SK-N-SH (cell line): ENCODE data around the gene DLX1. TPM values are rescaled to one million over a fixed set of nuclear protein-coding genes. Genes with fewer than 3 reads are reported as not detected.

Experiments
- CTCF ChIA-PET: fragments of 300-600, 350-600 bp; formaldehyde crosslinking; extraction: SDS; loops from one replicate; lab custom pipeline; 2021; lab: Yijun Ruan, JAX
- POLR2A ChIA-PET: fragments of 350-600 bp; sonication (Branson Sonifier 250); formaldehyde crosslinking; extraction: SDS; loops from one replicate; lab custom pipeline; 2020; ENCODE audit warnings: antibody characterized with exemption, inconsistent platforms; lab: Yijun Ruan, JAX
- DNase-seq: peaks from one replicate; pipeline ENCODE4 v3.0.0; 2012
- H2AFZ ChIP-seq: fragments of 200-600 bp; sonication (generic); 2 replicates; pipeline ENCODE4 v1.8.1; 2016; ENCODE audit warnings: antibody characterized with exemption, mild to moderate bottlenecking, low read depth
- H3F3A ChIP-seq: fragments of 200-600 bp; sonication (generic); replicated peaks from 2 replicates; pipeline ENCODE3; 2016; ENCODE audit warnings: antibody characterized with exemption, mild to moderate bottlenecking; ENCODE audit not compliant: insufficient read depth
- H3K27ac ChIP-seq, 2 experiments: fragments of 200-500 bp in 1 of 2; fragments of 200-600 bp in 1 of 2; sonication (Bioruptor generic) in 1 of 2; sonication (generic), shearing (Covaris generic) in 1 of 2; 2 replicates each; pipeline versions ENCODE4 v1.5.1 to v1.6.1; 2014 to 2016; ENCODE audit warnings: low read depth in 2 of 2, inconsistent platforms in 1 of 2, low read length in 1 of 2, mild to moderate bottlenecking in 1 of 2, mixed read lengths in 1 of 2
- H3K27me3 ChIP-seq: fragments of 200-600 bp; sonication (generic), shearing (Covaris generic); 2 replicates; pipeline ENCODE4 v1.6.1; 2016; ENCODE audit warnings: mixed run types; ENCODE audit not compliant: insufficient read depth
- H3K36me3 ChIP-seq, 2 experiments: fragments of 200-500 bp in 1 of 2; fragments of 200-600 bp in 1 of 2; sonication (Bioruptor generic) in 1 of 2; sonication (generic) in 1 of 2; replicated peaks in 1 of 2; 2 replicates each; pipeline versions ENCODE3 to v1.5.1; 2014 to 2016; ENCODE audit warnings: low read length in 1 of 2, mild to moderate bottlenecking in 1 of 2; ENCODE audit not compliant: insufficient read depth in 2 of 2, control insufficient read depth in 1 of 2
- H3K4me1 ChIP-seq, 2 experiments: fragments of 200-500 bp in 1 of 2; fragments of 200-600 bp in 1 of 2; sonication (Bioruptor generic) in 1 of 2; sonication (generic), shearing (Covaris generic) in 1 of 2; 2 replicates each; pipeline versions ENCODE4 v1.5.1 to v1.6.1; 2014 to 2016; ENCODE audit warnings: low read depth in 1 of 2, low read length in 1 of 2, mixed run types in 1 of 2; ENCODE audit not compliant: insufficient read depth in 2 of 2, control insufficient read depth in 1 of 2
- H3K4me2 ChIP-seq: fragments of 200-600 bp; sonication (generic), shearing (Covaris generic); 2 replicates; pipeline ENCODE4 v1.6.1; 2017; ENCODE audit warnings: mixed run types
- H3K4me3 ChIP-seq, 2 experiments: fragments of 200-500 bp in 1 of 2; fragments of 200-600 bp in 1 of 2; sonication (Bioruptor generic) in 1 of 2; sonication (generic), shearing (Covaris generic) in 1 of 2; 2 replicates each; pipeline versions ENCODE4 v1.5.1 to v1.8.1; 2014 to 2016; ENCODE audit warnings: low read depth in 2 of 2, inconsistent platforms in 1 of 2, low read length in 1 of 2, mild to moderate bottlenecking in 1 of 2, mixed read lengths in 1 of 2, moderate library complexity in 1 of 2
- H3K79me2 ChIP-seq: fragments of 200-600 bp; sonication (generic); 2 replicates; pipeline ENCODE4 v1.8.1; 2017; ENCODE audit warnings: mild to moderate bottlenecking; ENCODE audit not compliant: insufficient read depth
- H3K9ac ChIP-seq: fragments of 200-600 bp; sonication (generic); 2 replicates; pipeline ENCODE4 v1.6.1; 2017; ENCODE audit warnings: mixed run types
- H3K9me2 ChIP-seq: fragments of 200-600 bp; sonication (generic); 2 replicates; pipeline ENCODE4 v1.6.1; 2017; ENCODE audit warnings: mixed run types
- H3K9me3 ChIP-seq: fragments of 200-600 bp; sonication (generic); 2 replicates; pipeline ENCODE4 v1.6.1; 2017; ENCODE audit warnings: mixed run types, mild to moderate bottlenecking, moderate library complexity
- H4K20me1 ChIP-seq: fragments of 200-600 bp; sonication (generic); 2 replicates; pipeline ENCODE4 v1.6.1; 2017; ENCODE audit warnings: mild to moderate bottlenecking, mixed run types; ENCODE audit not compliant: insufficient read depth
- CHD2 ChIP-seq: fragments of 150-350 bp; IDR thresholded peaks from 2 replicates; pipeline ENCODE4 v1.6.1; 2018; ENCODE audit warnings: low read length; ENCODE audit not compliant: partially characterized antibody
- ELF1 ChIP-seq: IDR thresholded peaks from 2 replicates; pipeline ENCODE4 v1.4.0; 2012
- EP300 ChIP-seq, 2 experiments: IDR thresholded peaks; 2 replicates each; pipeline versions ENCODE4 v1.4.0 to v1.6.1; 2012; ENCODE audit warnings: borderline replicate concordance in 1 of 2, low read depth in 1 of 2, low read length in 1 of 2
- EZH2phosphoT487 ChIP-seq: fragments of 200-600 bp; sonication (generic); IDR thresholded peaks from 2 replicates; pipeline ENCODE4 v1.6.1; 2017; ENCODE audit warnings: low read depth, mixed run types, mild to moderate bottlenecking, antibody characterized with exemption, moderate library complexity, borderline replicate concordance
- FOXM1 ChIP-seq: IDR thresholded peaks from 2 replicates; pipeline ENCODE4 v1.4.0; 2012; ENCODE audit warnings: low read depth, mild to moderate bottlenecking
- JUND ChIP-seq: IDR thresholded peaks from 2 replicates; pipeline ENCODE4 v1.4.0; 2012
- MAX ChIP-seq: IDR thresholded peaks from 2 replicates; pipeline ENCODE4 v1.4.0; 2012; ENCODE audit warnings: low read depth
- MEF2A ChIP-seq: IDR thresholded peaks from 2 replicates; pipeline ENCODE4 v1.4.0; 2012; ENCODE audit warnings: low read depth, borderline replicate concordance
- NFIC ChIP-seq: IDR thresholded peaks from 2 replicates; pipeline ENCODE4 v1.4.0; 2012; ENCODE audit warnings: borderline replicate concordance
- POLR2AphosphoS5 ChIP-seq: IDR thresholded peaks from 2 replicates; pipeline ENCODE4 v1.6.1; 2012; ENCODE audit warnings: low read depth, low read length
- RAD21 ChIP-seq: IDR thresholded peaks from 2 replicates; pipeline ENCODE4 v1.6.1; 2012; ENCODE audit warnings: mild to moderate bottlenecking, low read length
- RFX5 ChIP-seq: IDR thresholded peaks from 2 replicates; pipeline ENCODE4 v1.6.1; 2012; ENCODE audit warnings: mild to moderate bottlenecking, improper control_type of control experiment, low read length
- SMC3 ChIP-seq: IDR thresholded peaks from 2 replicates; pipeline ENCODE4 v1.6.1; 2012; ENCODE audit warnings: low read depth, low read length, improper control_type of control experiment
- TCF12 ChIP-seq: IDR thresholded peaks from 2 replicates; pipeline ENCODE4 v1.4.0; 2012
- TEAD4 ChIP-seq: IDR thresholded peaks from 2 replicates; pipeline ENCODE4 v1.4.0; 2012; ENCODE audit warnings: mild to moderate bottlenecking, borderline replicate concordance; ENCODE audit not compliant: insufficient read depth
- ZBTB33 ChIP-seq: IDR thresholded peaks from 2 replicates; pipeline ENCODE4 v1.4.0; 2012; ENCODE audit warnings: low read depth, borderline replicate concordance
- WGBS: methylation state at CpG from one replicate; pipeline ENCODE4 v1.1.6; 2017; ENCODE audit warnings: low lambda C conversion rate; 5-methylcytosine and 5-hydroxymethylcytosine counted together
- polyA plus RNA-seq, 3 experiments: library from polyadenylated mRNA; depleted of rRNA; stranded (reverse); fragments of >200 nt; gene quantifications; 2 replicates each; pipeline ENCODE4 v1.2.3, GENCODE V29; 2012
- TF ChIP-seq, protein P1 (sequence below): IDR thresholded peaks from 2 replicates; pipeline ENCODE4 v1.6.1; 2012; ENCODE audit warnings: mild to moderate bottlenecking, low read depth, low read length, moderate library complexity
- TF ChIP-seq, protein P2 (sequence below): IDR thresholded peaks from 2 replicates; pipeline ENCODE4 v1.4.0; 2012; ENCODE audit warnings: low read depth, borderline replicate concordance

Gene DLX1
- polyA plus RNA-seq, 1 of the 3 experiments (the other 2 are of a cell fraction) = 0.07 TPM

DNA sequence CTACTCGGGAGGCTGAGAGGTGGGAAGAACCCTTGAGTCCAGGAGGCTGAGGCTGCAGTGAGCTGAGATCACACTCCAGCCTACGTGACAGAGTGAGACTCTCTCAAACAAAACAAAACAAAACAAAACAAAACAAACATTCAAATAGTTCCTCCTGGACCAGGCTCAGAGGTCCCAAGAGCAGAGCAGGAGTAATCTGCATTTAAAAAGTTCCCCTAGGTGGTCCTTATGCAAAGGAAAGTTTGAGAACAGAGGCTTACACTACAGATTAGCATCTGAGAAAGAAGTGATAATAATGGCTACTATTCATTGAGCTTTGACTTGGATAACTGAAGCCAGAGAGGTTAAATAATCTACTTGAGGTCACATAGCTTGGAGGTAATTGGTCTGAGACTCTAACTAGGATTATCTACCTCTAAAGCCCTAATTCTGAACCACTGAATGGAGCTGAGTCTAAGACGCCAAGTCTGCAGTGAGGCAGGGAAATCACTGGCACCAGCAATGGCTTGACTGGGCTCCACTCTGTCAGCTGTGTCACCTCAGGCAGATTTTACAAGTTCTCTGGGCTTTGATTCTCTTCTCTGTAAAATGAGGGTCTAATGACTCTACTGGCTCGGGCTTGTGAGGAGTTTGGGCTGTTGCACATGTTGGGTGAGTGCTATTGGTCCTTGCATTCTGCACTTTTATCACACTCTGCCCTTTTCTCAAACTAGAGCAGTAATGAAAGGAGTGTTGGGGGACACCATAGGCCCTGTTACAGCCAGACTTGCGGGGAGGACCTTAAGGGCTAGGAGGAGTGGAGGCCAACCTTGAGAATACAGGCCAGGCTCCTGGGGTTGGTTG lies 46.6 kb downstream of the DLX1 start:
- Histone ChIP-seq H4K20me1 (no peaks in the 10 kb centered on the region), H3K4me3 (no peak overlapping the region), H2AFZ (no peak overlapping the region), H3K4me2 (no peak overlapping the region), H3K9me3 (peaks cover 7% of the 10 kb centered on the region), H3K4me1 (no peaks in the 10 kb centered on the region), H3K27ac (no peak overlapping the region), H3F3A (peaks cover 3% of the 10 kb centered on the region), H3K9me2 (no peaks in the 10 kb centered on the region), H3K79me2 (no peaks in the 10 kb centered on the region), H3K36me3 (no peaks in the 10 kb centered on the region), H3K9ac (no peak overlapping the region), H3K27me3 (no peaks in the 10 kb centered on the region)
- DNase-seq = no peak
- ChIA-PET CTCF (interaction anchor here (1.0 to 1.2 kb wide), 2 partner anchors 12 to 17 kb away, joined by 3 read pairs; no protein-coding TSS in a partner anchor), POLR2A (no interaction called here)
- no peak for TF ChIP-seq RFX5
- no peak for TF ChIP-seq NFIC
- TF ChIP-seq ELF1 = no peak
- TF ChIP-seq SMC3 = no peak
- TF ChIP-seq CHD2 = no peak
- TF ChIP-seq, protein P1, sequence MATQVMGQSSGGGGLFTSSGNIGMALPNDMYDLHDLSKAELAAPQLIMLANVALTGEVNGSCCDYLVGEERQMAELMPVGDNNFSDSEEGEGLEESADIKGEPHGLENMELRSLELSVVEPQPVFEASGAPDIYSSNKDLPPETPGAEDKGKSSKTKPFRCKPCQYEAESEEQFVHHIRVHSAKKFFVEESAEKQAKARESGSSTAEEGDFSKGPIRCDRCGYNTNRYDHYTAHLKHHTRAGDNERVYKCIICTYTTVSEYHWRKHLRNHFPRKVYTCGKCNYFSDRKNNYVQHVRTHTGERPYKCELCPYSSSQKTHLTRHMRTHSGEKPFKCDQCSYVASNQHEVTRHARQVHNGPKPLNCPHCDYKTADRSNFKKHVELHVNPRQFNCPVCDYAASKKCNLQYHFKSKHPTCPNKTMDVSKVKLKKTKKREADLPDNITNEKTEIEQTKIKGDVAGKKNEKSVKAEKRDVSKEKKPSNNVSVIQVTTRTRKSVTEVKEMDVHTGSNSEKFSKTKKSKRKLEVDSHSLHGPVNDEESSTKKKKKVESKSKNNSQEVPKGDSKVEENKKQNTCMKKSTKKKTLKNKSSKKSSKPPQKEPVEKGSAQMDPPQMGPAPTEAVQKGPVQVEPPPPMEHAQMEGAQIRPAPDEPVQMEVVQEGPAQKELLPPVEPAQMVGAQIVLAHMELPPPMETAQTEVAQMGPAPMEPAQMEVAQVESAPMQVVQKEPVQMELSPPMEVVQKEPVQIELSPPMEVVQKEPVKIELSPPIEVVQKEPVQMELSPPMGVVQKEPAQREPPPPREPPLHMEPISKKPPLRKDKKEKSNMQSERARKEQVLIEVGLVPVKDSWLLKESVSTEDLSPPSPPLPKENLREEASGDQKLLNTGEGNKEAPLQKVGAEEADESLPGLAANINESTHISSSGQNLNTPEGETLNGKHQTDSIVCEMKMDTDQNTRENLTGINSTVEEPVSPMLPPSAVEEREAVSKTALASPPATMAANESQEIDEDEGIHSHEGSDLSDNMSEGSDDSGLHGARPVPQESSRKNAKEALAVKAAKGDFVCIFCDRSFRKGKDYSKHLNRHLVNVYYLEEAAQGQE = no peak
- TF ChIP-seq MAX = no peak
- no peak for TF ChIP-seq TEAD4
- no peak for TF ChIP-seq POLR2AphosphoS5
- TF ChIP-seq JUND = no peak
- TF ChIP-seq, protein P2, sequence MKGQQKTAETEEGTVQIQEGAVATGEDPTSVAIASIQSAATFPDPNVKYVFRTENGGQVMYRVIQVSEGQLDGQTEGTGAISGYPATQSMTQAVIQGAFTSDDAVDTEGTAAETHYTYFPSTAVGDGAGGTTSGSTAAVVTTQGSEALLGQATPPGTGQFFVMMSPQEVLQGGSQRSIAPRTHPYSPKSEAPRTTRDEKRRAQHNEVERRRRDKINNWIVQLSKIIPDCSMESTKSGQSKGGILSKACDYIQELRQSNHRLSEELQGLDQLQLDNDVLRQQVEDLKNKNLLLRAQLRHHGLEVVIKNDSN = no peak
- no peak for TF ChIP-seq TCF12
- TF ChIP-seq EZH2phosphoT487 = no peak
- no peak for TF ChIP-seq FOXM1
- no peak for TF ChIP-seq RAD21
- no peak for TF ChIP-seq MEF2A
- no peak for TF ChIP-seq ZBTB33
- TF ChIP-seq EP300 (IDR thresholded peaks at IDR 0.05; ENCODE audit: borderline replicate concordance in 1 of 2, low read depth in 1 of 2, low read length in 1 of 2) = no peak
- WGBS = 50% methylated on average over 4 of the region's 5 CpGs
